ENCODE data around the gene DDX11.
"Not testable (repeated sequence)": the region's sequence is repeated elsewhere in the genome, so short reads cannot be mapped to it uniquely, and the experiment has no call there.

- TF ChIP-seq, protein P1, sequence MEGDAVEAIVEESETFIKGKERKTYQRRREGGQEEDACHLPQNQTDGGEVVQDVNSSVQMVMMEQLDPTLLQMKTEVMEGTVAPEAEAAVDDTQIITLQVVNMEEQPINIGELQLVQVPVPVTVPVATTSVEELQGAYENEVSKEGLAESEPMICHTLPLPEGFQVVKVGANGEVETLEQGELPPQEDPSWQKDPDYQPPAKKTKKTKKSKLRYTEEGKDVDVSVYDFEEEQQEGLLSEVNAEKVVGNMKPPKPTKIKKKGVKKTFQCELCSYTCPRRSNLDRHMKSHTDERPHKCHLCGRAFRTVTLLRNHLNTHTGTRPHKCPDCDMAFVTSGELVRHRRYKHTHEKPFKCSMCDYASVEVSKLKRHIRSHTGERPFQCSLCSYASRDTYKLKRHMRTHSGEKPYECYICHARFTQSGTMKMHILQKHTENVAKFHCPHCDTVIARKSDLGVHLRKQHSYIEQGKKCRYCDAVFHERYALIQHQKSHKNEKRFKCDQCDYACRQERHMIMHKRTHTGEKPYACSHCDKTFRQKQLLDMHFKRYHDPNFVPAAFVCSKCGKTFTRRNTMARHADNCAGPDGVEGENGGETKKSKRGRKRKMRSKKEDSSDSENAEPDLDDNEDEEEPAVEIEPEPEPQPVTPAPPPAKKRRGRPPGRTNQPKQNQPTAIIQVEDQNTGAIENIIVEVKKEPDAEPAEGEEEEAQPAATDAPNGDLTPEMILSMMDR (IDR thresholded peaks at IDR 0.05) = not testable (repeated sequence)
- not testable (repeated sequence) for TF ChIP-seq POLR2A, POLR2AphosphoS5 (IDR thresholded peaks at IDR 0.05)
Observed at GRCh38 chr12:31084241-31084640, 10.6 kb downstream of the DDX11 start.
